GM12878 (cell line): ENCODE data around the gene PPP1R13B.

Source experiments
- CTCF ChIP-seq, 3 experiments: IDR thresholded peaks in 2 of 3; conservative IDR thresholded peaks in 1 of 3; 2 replicates each; pipeline ENCODE4 v1.5.1; 2011; ENCODE audit warnings: low read depth in 3 of 3, low read length in 3 of 3, mild to moderate bottlenecking in 3 of 3, control low read depth in 2 of 3, moderate library complexity in 2 of 3, inconsistent platforms in 1 of 3, mixed read lengths in 1 of 3; ENCODE audit not compliant: control insufficient read depth in 2 of 3, insufficient read depth in 1 of 3; ENCODE audit errors: extremely low read depth in 1 of 3
- ZNF274 ChIP-seq: IDR thresholded peaks from one replicate; pipeline ENCODE4 v1.8.0; 2011; ENCODE audit not compliant: insufficient read length, insufficient read depth
- ZZZ3 ChIP-seq: IDR thresholded peaks from 2 replicates; pipeline ENCODE4 v1.6.1; 2011; ENCODE audit warnings: low read depth; ENCODE audit not compliant: control insufficient read depth, insufficient read length

- TF ChIP-seq CTCF (IDR thresholded peaks at IDR 0.05 in 2 of 3, conservative IDR thresholded peaks at IDR 0.05 in 1 of 3; ENCODE audit: control insufficient read depth in 2 of 3, extremely low read depth in 1 of 3, insufficient read depth in 1 of 3, low read depth in 3 of 3, low read length in 3 of 3), result no peak
- TF ChIP-seq ZZZ3, result no peak
- TF ChIP-seq ZNF274, result no peak
Observed at GRCh38 chr14:103755060-103755459, 92.3 kb downstream of the PPP1R13B start.
